Astrocyte (in vitro differentiated cells and primary cell): ENCODE measurements around the gene ERGIC3. TPM values are rescaled to one million over a fixed set of nuclear protein-coding genes. Genes with fewer than 3 reads are reported as not detected.
A peak's percentile ranks its signal among the peaks of the same experiment; 100 is the strongest.

Experiments
- DNase-seq: peaks from one replicate; pipeline ENCODE4 v3.0.0-alpha.2; 2010; ENCODE audit warnings: low read depth
- FAIRE-seq: peaks from 2 replicates; lab custom pipeline; 2011; peaks lifted over from hg19 to GRCh38; lab: Jason Lieb, UNC
- H2AFZ ChIP-seq: 2 replicates; pipeline ENCODE4 v1.6.0; 2012; ENCODE audit warnings: low read depth, low read length, inconsistent platforms
- H3K27ac ChIP-seq: 2 replicates; pipeline ENCODE4 v1.5.1; 2011; ENCODE audit warnings: low read depth, low read length, inconsistent platforms
- H3K27me3 ChIP-seq: 2 replicates; pipeline ENCODE4 v1.6.0; 2011; ENCODE audit warnings: low read length, inconsistent platforms; ENCODE audit not compliant: insufficient read depth
- H3K36me3 ChIP-seq: 2 replicates; pipeline ENCODE4 v1.5.1; 2011; ENCODE audit warnings: low read length, inconsistent platforms; ENCODE audit not compliant: insufficient read depth
- H3K4me1 ChIP-seq: 2 replicates; pipeline ENCODE4 v1.5.1; 2011; ENCODE audit warnings: low read length, inconsistent platforms; ENCODE audit not compliant: insufficient read depth
- H3K4me2 ChIP-seq: 2 replicates; pipeline ENCODE4 v1.6.0; 2012; ENCODE audit warnings: low read length, inconsistent platforms
- H3K4me3 ChIP-seq: 2 replicates; pipeline ENCODE4 v1.5.1; 2011; ENCODE audit warnings: low read depth, mild to moderate bottlenecking, low read length, inconsistent platforms; ENCODE audit not compliant: insufficient read depth
- H3K79me2 ChIP-seq: 2 replicates; pipeline ENCODE4 v1.6.0; 2012; ENCODE audit warnings: mild to moderate bottlenecking, low read length, inconsistent platforms; ENCODE audit not compliant: insufficient read depth
- H3K9ac ChIP-seq: 2 replicates; pipeline ENCODE4 v1.6.0; 2012; ENCODE audit warnings: mild to moderate bottlenecking, low read length, inconsistent platforms
- H3K9me3 ChIP-seq: 2 replicates; pipeline ENCODE4 v1.5.1; 2012; ENCODE audit warnings: low read depth, mild to moderate bottlenecking, low read length, inconsistent platforms; ENCODE audit not compliant: insufficient read depth
- H4K20me1 ChIP-seq: 2 replicates; pipeline ENCODE4 v1.6.0; 2012; ENCODE audit warnings: low read length, inconsistent platforms; ENCODE audit not compliant: insufficient read depth
- H3K27ac Mint-ChIP-seq: one replicate; pipeline ENCODE4 v1.8.0; 2021; ENCODE audit warnings: mild to moderate bottlenecking, mixed read lengths; ENCODE audit not compliant: unreplicated experiment
- H3K27me3 Mint-ChIP-seq: one replicate; pipeline ENCODE4 v1.8.0; 2021; ENCODE audit warnings: low read depth, mixed read lengths; ENCODE audit not compliant: unreplicated experiment
- H3K36me3 Mint-ChIP-seq: one replicate; pipeline ENCODE4 v1.8.0; 2021; ENCODE audit warnings: low read depth, mixed read lengths; ENCODE audit not compliant: unreplicated experiment
- H3K4me1 Mint-ChIP-seq: one replicate; pipeline ENCODE4 v1.8.0; 2021; ENCODE audit warnings: low read depth, mixed read lengths; ENCODE audit not compliant: unreplicated experiment
- H3K4me3 Mint-ChIP-seq: one replicate; pipeline ENCODE4 v1.8.0; 2021; ENCODE audit warnings: mild to moderate bottlenecking, moderate library complexity, mixed read lengths; ENCODE audit not compliant: unreplicated experiment
- H3K9me3 Mint-ChIP-seq: one replicate; pipeline ENCODE4 v1.8.0; 2021; ENCODE audit warnings: mild to moderate bottlenecking, mixed read lengths; ENCODE audit not compliant: unreplicated experiment
- EZH2 ChIP-seq: IDR thresholded peaks from 2 replicates; pipeline ENCODE4 v1.6.1; 2012; ENCODE audit warnings: mild to moderate bottlenecking, low read length, inconsistent platforms; ENCODE audit not compliant: insufficient read depth
- total RNA-seq: library from RNA; stranded (reverse); gene quantifications from 2 replicates; pipeline ENCODE4 v1.2.1, GENCODE V29; 2021
- TF ChIP-seq, protein P1 (sequence below): IDR thresholded peaks from 2 replicates; pipeline ENCODE4 v1.5.1; 2011; ENCODE audit warnings: low read depth, mild to moderate bottlenecking, inconsistent platforms, low read length, moderate library complexity; ENCODE audit not compliant: insufficient read depth

The ERGIC3 gene
- total RNA-seq, 1 donor from 2014 or later = 198 TPM

DNA sequence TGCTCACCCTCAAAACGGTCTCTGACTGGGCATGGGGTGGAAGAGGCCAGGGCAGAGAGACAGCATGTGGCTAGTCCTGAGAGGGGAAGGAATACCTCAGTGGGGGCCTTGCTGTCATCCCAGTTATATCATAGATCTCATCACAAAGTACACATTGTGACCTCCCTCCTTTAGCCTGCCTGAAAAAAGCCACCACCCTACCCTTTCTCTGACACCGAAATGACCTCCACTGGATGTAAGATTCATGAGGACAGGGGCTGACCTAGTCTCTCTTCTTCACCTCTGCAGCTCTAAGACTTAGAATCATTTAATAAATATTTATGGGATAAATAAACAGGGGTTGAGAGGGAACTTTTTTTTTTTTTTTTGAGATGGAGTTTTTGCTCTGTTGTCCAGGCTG is 12.3 kb upstream of the ERGIC3 start, which contains the start of gene C20orf173:
TSS of gene C20orf173 (minus strand) at position 101 of the 400 bp plus-strand sequence. CDS start 279 bp downstream, outside the sequence.
- H3K4me1 ChIP-seq = no peaks in the 10 kb centered on the region
- H2AFZ ChIP-seq = no peak within 1 kb of the TSS
- Mint-ChIP-seq H3K36me3 (peaks cover 2% of the 10 kb centered on the region), H3K27ac (no peak within 1 kb of the TSS), H3K4me1 (no peaks in the 10 kb centered on the region), H3K9me3 (no peaks in the 10 kb centered on the region), H3K4me3 (no peak within 1 kb of the TSS), H3K27me3 (peaks cover 4% of the 10 kb centered on the region)
- DNase-seq (no peak), FAIRE-seq (no peak)
- H4K20me1 ChIP-seq = no peaks in the 10 kb centered on the region
- TF ChIP-seq, protein P1, sequence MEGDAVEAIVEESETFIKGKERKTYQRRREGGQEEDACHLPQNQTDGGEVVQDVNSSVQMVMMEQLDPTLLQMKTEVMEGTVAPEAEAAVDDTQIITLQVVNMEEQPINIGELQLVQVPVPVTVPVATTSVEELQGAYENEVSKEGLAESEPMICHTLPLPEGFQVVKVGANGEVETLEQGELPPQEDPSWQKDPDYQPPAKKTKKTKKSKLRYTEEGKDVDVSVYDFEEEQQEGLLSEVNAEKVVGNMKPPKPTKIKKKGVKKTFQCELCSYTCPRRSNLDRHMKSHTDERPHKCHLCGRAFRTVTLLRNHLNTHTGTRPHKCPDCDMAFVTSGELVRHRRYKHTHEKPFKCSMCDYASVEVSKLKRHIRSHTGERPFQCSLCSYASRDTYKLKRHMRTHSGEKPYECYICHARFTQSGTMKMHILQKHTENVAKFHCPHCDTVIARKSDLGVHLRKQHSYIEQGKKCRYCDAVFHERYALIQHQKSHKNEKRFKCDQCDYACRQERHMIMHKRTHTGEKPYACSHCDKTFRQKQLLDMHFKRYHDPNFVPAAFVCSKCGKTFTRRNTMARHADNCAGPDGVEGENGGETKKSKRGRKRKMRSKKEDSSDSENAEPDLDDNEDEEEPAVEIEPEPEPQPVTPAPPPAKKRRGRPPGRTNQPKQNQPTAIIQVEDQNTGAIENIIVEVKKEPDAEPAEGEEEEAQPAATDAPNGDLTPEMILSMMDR = no peak
- no peak for TF ChIP-seq EZH2
- no peak within 1 kb of the TSS for H3K27ac ChIP-seq
- H3K4me3 ChIP-seq = no peak within 1 kb of the TSS
- H3K9me3 ChIP-seq = no peaks in the 10 kb centered on the region
- H3K27me3 ChIP-seq = no peaks in the 10 kb centered on the region
- H3K9ac ChIP-seq = no peak within 1 kb of the TSS
- no peak within 1 kb of the TSS for H3K4me2 ChIP-seq
- no peaks in the 10 kb centered on the region for H3K79me2 ChIP-seq
- no peaks in the 10 kb centered on the region for H3K36me3 ChIP-seq

DNA sequence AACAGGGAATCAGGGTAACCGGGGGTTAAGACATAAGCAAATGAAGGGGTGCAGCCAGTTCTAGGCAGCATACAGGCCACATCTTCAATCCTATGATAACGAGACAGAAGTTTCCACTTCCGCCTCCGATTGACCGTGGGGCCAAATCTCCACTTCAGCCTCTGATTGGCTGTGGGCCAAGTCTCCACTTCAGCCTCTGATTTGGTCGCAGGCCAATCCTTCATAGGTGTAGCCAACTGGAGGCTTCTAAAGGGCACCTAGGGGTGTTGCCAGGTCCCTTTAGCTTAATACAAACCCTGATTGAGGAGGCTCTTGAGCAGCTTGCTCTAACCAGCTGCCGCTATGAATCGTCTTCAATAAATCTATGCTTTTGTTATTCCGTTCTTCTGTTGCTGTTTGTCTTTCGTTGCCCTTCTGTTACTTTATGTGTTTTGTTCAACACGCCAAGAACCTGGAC is 2.1 kb upstream of the ERGIC3 start:
- TF ChIP-seq EZH2 = no peak
- TF ChIP-seq, protein P1 = no peak
- Mint-ChIP-seq H3K4me1 (peaks cover 2% of the 10 kb centered on the region), H3K27me3 (no peaks in the 10 kb centered on the region), H3K27ac (peak overlapping the region; percentile 50), H3K9me3 (no peaks in the 10 kb centered on the region), H3K4me3 (no peak overlapping the region), H3K36me3 (peaks cover 11% of the 10 kb centered on the region)
- no peaks in the 10 kb centered on the region for H3K9me3 ChIP-seq
- H3K27ac ChIP-seq = no peak overlapping the region
- no peaks in the 10 kb centered on the region for H3K27me3 ChIP-seq
- peaks cover 6% of the 10 kb centered on the region for H3K36me3 ChIP-seq
- H4K20me1 ChIP-seq = no peaks in the 10 kb centered on the region
- H2AFZ ChIP-seq = peak overlapping the region; percentile 47
- no peak overlapping the region for H3K4me2 ChIP-seq
- DNase-seq (no peak), FAIRE-seq (no peak)
- H3K9ac ChIP-seq = no peak overlapping the region
- H3K4me1 ChIP-seq = peaks cover 11% of the 10 kb centered on the region
- H3K79me2 ChIP-seq = peaks cover 10% of the 10 kb centered on the region
- no peak overlapping the region for H3K4me3 ChIP-seq

DNA sequence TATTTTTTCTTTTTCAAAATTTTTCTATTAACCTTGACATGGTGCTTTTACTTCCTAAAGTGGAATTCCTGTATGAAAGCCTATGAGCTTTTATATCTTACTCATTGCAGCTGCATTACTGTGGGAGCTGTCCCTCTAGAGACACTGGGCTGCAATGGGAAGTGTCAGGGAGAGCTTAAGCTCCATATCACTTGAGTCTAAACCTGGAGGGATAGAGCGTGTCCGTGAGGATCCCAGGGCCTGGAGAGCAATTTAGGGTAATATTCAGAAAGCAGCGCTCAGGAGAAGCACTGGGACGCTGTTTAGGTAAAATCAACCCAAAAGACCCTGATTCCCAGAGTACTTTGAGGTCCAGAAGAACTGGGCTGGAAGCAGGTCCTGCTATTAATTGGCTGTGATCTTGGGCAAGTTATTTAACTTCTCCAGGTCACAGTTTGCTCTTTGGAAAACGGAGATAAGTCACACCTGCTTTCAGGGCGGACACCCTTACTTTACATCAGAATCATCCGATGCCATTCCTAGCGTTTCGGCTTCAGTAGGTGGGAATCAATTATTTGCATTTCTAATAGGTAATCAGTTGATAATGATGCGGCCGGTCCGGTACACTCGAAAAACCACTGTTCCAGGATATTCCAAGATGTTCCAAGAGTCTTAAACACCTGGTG is 628 bp upstream of the ERGIC3 start:
- Histone ChIP-seq H3K36me3 (peaks cover 6% of the 10 kb centered on the region), H2AFZ (peak overlapping the region; percentile 68), H3K9ac (peak overlapping the region; percentile 52), H4K20me1 (no peaks in the 10 kb centered on the region), H3K4me3 (peak overlapping the region; percentile 89), H3K4me2 (peak overlapping the region; percentile 91), H3K27ac (no peak overlapping the region), H3K79me2 (peaks cover 10% of the 10 kb centered on the region), H3K4me1 (peaks cover 11% of the 10 kb centered on the region), H3K27me3 (no peaks in the 10 kb centered on the region), H3K9me3 (no peaks in the 10 kb centered on the region)
- H3K4me3 Mint-ChIP-seq = peak overlapping the region; percentile 94
- no peaks in the 10 kb centered on the region for H3K9me3 Mint-ChIP-seq
- H3K36me3 Mint-ChIP-seq = peaks cover 10% of the 10 kb centered on the region
- H3K27me3 Mint-ChIP-seq = no peaks in the 10 kb centered on the region
- FAIRE-seq = no peak
- H3K4me1 Mint-ChIP-seq = peaks cover 2% of the 10 kb centered on the region
- TF ChIP-seq EZH2 = no peak
- TF ChIP-seq, protein P1 = no peak
- no peak for DNase-seq
- peak overlapping the region; percentile 78 for H3K27ac Mint-ChIP-seq
